ENCODE measurements around the gene KCNIP4. TPM values are rescaled to one million over a fixed set of nuclear protein-coding genes. Genes with fewer than 3 reads are reported as not detected.

Gene KCNIP4
- total and polyA plus RNA-seq, 2 experiments from 2014 or later: 0.14 to 0.63 TPM

DNA sequence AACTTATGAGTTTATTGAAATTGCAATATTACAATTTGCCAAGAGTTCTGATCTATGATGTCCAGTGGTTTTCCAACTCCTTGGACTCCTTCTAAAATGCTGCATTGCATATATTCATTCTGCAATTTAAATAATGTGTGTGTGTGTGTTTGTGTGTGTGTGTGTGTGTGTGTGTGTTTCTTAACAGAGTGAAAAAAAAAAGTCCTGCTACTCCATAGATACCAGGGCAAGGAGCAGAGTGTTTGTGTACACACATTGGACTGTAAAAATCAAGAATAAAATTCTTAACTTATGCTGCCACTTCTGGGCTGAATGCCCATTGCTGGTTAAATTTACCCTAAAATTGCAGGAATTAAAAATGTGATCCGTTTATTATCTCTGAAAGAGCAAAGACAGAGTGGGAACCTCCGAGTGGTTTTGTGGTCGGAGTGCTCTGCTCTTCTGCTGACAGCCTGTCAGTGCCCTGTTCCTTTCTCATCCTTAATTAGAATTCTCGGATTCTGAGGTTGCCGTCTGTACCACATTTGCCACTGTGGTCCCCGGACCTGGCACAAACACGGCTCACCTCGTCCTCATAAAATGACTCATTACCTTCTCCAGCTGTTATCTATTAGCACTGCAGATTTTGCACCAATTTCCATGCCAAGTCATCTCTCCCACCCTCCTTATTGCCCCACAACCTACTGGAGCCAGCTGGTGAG lies 355.5 kb downstream of the KCNIP4 start (continued):
- TF ChIP-seq, protein P1, sequence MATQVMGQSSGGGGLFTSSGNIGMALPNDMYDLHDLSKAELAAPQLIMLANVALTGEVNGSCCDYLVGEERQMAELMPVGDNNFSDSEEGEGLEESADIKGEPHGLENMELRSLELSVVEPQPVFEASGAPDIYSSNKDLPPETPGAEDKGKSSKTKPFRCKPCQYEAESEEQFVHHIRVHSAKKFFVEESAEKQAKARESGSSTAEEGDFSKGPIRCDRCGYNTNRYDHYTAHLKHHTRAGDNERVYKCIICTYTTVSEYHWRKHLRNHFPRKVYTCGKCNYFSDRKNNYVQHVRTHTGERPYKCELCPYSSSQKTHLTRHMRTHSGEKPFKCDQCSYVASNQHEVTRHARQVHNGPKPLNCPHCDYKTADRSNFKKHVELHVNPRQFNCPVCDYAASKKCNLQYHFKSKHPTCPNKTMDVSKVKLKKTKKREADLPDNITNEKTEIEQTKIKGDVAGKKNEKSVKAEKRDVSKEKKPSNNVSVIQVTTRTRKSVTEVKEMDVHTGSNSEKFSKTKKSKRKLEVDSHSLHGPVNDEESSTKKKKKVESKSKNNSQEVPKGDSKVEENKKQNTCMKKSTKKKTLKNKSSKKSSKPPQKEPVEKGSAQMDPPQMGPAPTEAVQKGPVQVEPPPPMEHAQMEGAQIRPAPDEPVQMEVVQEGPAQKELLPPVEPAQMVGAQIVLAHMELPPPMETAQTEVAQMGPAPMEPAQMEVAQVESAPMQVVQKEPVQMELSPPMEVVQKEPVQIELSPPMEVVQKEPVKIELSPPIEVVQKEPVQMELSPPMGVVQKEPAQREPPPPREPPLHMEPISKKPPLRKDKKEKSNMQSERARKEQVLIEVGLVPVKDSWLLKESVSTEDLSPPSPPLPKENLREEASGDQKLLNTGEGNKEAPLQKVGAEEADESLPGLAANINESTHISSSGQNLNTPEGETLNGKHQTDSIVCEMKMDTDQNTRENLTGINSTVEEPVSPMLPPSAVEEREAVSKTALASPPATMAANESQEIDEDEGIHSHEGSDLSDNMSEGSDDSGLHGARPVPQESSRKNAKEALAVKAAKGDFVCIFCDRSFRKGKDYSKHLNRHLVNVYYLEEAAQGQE (IDR thresholded peaks at IDR 0.05; ENCODE audit: unreplicated experiment): no peak
- TF ChIP-seq ZNF331 (CRISPR knock-in tag; IDR thresholded peaks at IDR 0.05; ENCODE audit: low read depth): no peak
- TF ChIP-seq STAT1 (IDR thresholded peaks at IDR 0.05; ENCODE audit: unreplicated experiment): no peak
- TF ChIP-seq EZH2 (IDR thresholded peaks at IDR 0.05; ENCODE audit: low read depth, unreplicated experiment): no peak
- TF ChIP-seq JUNB (IDR thresholded peaks at IDR 0.05; ENCODE audit: unreplicated experiment): no peak
- TF ChIP-seq POLR2AphosphoS5 (IDR thresholded peaks at IDR 0.05; ENCODE audit: low read depth): no peak

DNA sequence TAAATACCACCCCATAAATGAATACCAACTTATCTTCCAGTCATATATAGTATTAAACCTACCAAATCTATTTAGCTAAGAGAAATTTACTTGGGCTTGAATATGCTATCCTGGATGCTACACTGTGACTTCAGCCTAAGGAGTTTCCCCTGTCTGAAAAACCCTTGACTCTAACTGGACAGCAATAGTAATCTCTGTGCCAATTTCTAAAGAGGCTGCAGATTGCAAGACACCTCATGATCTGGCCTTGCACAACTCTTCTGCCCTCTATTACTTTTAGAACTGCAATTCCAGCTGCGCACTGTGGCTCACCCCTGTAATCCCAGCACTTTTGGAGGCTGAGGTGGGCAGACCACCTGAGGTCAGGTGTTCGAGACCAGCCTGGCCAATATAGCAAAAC lies 371.5 kb downstream of the KCNIP4 start:
- H3K4me1 ChIP-seq (ENCODE audit: insufficient read depth): no peaks in the 10 kb centered on the region
- Mint-ChIP-seq H3K27ac (no peak overlapping the region), H3K27me3 (ENCODE audit: insufficient read depth, low read depth, poor library complexity) (peaks cover 1% of the 10 kb centered on the region), H3K4me1 (peaks cover 10% of the 10 kb centered on the region; the same call in 2 of the 3 replicates), H3K36me3 (ENCODE audit: low read depth) (no peaks in the 10 kb centered on the region), H3K4me3 (no peak overlapping the region), H3K9me3 (no peaks in the 10 kb centered on the region)
- no peaks in the 10 kb centered on the region for H3K27me3 ChIP-seq (ENCODE audit: insufficient read depth)
- H3K4me3 ChIP-seq: no peak overlapping the region
- no peaks in the 10 kb centered on the region for H3F3A ChIP-seq (replicated peaks; ENCODE audit: low read depth)
- no peak overlapping the region for H2AFZ ChIP-seq
- H3K4me2 ChIP-seq: no peak overlapping the region
- no peaks in the 10 kb centered on the region for H3K9me2 ChIP-seq (ENCODE audit: insufficient read depth)
- H3K27ac ChIP-seq (ENCODE audit: low read depth): no peak overlapping the region
- no peaks in the 10 kb centered on the region for H3K36me3 ChIP-seq (ENCODE audit: insufficient read depth)
- ATAC-seq (no peak), DNase-seq (ENCODE audit: low spot score) (no peak)
- no peaks in the 10 kb centered on the region for H4K20me1 ChIP-seq (replicated peaks; ENCODE audit: insufficient read depth)
- no peaks in the 10 kb centered on the region for H3K79me2 ChIP-seq (replicated peaks; ENCODE audit: insufficient read depth)
- no peak for TF ChIP-seq ZNF114 (CRISPR knock-in tag; IDR thresholded peaks at IDR 0.05)
- no peak for TF ChIP-seq EZH2 (IDR thresholded peaks at IDR 0.05; ENCODE audit: low read depth, unreplicated experiment)
- TF ChIP-seq, protein P2, sequence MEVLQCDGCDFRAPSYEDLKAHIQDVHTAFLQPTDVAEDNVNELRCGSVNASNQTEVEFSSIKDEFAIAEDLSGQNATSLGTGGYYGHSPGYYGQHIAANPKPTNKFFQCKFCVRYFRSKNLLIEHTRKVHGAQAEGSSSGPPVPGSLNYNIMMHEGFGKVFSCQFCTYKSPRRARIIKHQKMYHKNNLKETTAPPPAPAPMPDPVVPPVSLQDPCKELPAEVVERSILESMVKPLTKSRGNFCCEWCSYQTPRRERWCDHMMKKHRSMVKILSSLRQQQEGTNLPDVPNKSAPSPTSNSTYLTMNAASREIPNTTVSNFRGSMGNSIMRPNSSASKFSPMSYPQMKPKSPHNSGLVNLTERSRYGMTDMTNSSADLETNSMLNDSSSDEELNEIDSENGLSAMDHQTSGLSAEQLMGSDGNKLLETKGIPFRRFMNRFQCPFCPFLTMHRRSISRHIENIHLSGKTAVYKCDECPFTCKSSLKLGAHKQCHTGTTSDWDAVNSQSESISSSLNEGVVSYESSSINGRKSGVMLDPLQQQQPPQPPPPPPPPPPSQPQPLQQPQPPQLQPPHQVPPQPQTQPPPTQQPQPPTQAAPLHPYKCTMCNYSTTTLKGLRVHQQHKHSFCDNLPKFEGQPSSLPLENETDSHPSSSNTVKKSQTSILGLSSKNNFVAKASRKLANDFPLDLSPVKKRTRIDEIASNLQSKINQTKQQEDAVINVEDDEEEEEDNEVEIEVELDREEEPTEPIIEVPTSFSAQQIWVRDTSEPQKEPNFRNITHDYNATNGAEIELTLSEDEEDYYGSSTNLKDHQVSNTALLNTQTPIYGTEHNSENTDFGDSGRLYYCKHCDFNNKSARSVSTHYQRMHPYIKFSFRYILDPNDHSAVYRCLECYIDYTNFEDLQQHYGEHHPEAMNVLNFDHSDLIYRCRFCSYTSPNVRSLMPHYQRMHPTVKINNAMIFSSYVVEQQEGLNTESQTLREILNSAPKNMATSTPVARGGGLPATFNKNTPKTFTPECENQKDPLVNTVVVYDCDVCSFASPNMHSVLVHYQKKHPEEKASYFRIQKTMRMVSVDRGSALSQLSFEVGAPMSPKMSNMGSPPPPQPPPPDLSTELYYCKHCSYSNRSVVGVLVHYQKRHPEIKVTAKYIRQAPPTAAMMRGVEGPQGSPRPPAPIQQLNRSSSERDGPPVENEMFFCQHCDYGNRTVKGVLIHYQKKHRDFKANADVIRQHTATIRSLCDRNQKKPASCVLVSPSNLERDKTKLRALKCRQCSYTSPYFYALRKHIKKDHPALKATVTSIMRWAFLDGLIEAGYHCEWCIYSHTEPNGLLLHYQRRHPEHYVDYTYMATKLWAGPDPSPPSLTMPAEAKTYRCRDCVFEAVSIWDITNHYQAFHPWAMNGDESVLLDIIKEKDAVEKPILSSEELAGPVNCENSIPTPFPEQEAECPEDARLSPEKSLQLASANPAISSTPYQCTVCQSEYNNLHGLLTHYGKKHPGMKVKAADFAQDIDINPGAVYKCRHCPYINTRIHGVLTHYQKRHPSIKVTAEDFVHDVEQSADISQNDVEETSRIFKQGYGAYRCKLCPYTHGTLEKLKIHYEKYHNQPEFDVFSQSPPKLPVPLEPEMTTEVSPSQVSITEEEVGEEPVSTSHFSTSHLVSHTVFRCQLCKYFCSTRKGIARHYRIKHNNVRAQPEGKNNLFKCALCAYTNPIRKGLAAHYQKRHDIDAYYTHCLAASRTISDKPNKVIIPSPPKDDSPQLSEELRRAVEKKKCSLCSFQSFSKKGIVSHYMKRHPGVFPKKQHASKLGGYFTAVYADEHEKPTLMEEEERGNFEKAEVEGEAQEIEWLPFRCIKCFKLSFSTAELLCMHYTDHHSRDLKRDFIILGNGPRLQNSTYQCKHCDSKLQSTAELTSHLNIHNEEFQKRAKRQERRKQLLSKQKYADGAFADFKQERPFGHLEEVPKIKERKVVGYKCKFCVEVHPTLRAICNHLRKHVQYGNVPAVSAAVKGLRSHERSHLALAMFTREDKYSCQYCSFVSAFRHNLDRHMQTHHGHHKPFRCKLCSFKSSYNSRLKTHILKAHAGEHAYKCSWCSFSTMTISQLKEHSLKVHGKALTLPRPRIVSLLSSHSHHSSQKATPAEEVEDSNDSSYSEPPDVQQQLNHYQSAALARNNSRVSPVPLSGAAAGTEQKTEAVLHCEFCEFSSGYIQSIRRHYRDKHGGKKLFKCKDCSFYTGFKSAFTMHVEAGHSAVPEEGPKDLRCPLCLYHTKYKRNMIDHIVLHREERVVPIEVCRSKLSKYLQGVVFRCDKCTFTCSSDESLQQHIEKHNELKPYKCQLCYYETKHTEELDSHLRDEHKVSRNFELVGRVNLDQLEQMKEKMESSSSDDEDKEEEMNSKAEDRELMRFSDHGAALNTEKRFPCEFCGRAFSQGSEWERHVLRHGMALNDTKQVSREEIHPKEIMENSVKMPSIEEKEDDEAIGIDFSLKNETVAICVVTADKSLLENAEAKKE (CRISPR knock-in tag; IDR thresholded peaks at IDR 0.05): no peak
- no peak for TF ChIP-seq EZH2phosphoT487 (IDR thresholded peaks at IDR 0.05; ENCODE audit: unreplicated experiment)
- TF ChIP-seq CREB1 (CRISPR knock-in tag; IDR thresholded peaks at IDR 0.05; ENCODE audit: low read depth): no peak
- TF ChIP-seq, protein P1 (IDR thresholded peaks at IDR 0.05; ENCODE audit: unreplicated experiment): no peak
- no peak for TF ChIP-seq JUNB (IDR thresholded peaks at IDR 0.05; ENCODE audit: unreplicated experiment)
